Measurements from ENCODE around the gene SMAP1.
"Not testable (repeated sequence)": the region's sequence is repeated elsewhere in the genome, so short reads cannot be mapped to it uniquely, and the experiment has no call there.

Gene SMAP1

GRCh38 chr6:70684794-70685493 lies 17.3 kb downstream of the SMAP1 start:
- no peak for DNase-seq

DNA sequence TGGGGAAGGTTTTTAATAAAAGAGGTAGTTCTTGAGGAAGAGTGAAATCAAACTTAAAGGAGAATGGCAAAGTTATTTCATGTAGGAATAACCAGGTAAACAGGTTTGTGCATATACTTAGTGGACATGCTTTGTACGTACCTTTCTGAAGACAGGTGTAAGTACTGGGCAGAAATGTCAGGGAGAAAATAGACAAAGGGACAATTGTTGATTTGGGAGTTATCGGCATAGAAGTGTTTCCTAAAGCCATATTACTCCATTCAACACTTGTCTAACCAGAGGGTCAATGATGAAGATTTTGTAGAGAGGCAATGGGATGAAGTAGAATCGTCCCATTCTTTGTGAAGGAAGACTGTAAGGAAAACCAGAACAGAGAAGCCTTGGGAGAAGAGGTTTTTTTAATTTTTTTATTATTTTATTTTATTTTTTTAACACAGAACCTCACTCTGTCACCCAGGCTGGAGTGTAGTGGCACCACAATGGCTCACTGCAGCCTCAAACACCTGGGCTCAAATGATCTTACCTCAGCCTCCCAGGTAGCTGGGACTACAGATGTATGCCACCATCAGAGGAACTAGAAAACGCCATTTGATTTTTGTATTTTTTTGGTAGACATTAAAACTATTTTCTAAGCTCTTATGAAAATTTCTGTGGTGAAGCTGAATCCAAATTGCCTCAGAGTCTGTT lies 18.0 kb downstream of the SMAP1 start:
- no peak for DNase-seq

DNA sequence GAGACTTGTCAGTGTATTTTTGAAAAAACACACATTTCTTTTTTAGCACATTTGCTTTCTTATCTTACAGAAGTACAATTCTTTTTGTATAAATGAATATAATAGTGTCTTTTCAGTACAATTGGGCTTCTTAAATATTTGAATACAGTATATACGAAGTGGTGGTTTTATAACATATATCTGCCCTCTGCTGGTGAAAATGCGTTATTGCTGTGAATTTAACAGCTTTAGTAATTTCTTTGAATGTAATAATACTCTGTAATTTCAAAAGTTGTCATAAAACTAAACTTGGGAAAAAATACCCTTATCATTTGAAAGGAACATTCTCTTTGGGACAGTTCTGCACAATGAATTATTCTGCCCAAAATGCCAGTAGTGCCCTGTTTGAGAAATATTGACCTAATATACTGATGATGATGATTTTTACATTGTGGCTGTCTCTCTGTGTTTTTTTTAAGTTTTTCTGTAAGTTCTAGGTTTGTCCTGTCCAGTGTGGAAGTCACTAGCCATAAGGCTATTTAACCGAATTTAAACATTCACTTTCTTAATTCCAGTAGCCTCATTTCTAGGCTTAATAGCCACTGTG lies 19.0 kb downstream of the SMAP1 start:
- DNase-seq, result peak; percentile 5

DNA sequence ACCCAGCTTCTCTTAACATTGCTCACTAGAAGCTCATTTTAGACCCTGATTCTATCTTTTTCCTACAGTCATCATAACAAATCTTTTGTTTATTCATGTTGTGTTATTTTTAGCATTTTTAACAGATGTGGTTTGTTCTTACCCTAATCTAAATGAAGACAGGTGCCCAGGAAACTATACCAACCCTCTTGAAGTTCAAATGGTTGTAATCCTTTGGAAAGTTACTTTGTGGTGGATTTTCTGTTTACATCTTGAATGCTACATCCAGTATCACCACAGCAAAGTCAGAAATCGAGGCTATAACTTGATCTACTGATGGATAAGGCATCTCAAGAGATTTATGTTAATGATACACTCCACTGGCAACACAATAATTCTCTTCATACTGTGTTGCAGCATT lies 26.2 kb downstream of the SMAP1 start:
- no peak for DNase-seq

GRCh38 chr6:70694371-70694770 lies 26.7 kb downstream of the SMAP1 start:
- no peak for DNase-seq

GRCh38 chr6:70700922-70701876 lies 33.5 kb downstream of the SMAP1 start:
- DNase-seq, result no peak

- no peak for DNase-seq
These were observed 38.1 kb downstream of the SMAP1 start for GRCh38 chr6:70705772-70706171.

DNA sequence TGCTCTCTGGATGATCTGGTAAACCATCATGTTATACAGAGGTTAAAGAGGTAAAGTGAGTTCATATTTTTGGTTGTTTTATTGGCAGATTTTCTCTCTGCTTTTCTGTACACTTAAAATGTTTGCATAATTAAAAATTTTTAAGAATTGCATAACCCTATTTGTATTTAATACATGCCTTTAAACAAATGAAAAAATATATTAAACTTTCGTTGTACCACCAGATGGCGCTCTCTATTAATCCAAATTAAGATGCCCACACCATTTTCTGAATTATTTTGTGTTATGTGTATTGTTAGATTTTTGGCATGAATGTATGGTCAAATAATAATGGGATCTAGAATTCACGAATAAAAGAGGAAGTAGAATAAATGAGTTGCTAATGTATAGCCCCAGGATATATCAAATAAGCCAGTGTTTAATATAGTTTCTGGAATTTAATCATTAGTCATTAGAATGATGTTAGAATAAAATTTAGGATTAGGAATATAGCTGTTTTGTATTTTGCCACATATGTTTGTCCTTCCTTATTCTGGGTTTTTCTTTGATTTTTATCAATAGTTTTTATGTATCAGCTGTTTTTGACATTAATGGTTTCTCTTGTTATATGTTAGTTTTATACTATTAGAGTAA lies 38.9 kb downstream of the SMAP1 start:
- peak; percentile 10 for DNase-seq

DNA sequence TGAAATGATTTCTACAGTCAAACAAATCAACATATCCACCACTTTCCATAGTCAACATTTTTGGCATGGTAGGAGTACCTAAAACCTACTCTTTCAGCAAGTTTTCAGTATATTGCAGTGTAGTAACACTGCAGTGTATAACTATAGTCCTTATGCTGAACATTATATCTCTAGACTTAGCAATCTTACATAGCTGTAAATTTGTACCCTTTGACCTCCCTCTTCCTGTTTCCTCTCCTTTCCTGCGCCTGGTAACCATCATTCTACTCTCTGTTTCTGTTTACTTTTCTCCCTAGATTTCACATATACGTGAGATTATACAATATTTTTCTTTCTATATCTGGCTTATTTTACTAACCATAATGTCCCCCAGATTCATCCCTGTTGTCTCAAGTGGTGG lies 40.2 kb downstream of the SMAP1 start:
- DNase-seq, result no peak

DNA sequence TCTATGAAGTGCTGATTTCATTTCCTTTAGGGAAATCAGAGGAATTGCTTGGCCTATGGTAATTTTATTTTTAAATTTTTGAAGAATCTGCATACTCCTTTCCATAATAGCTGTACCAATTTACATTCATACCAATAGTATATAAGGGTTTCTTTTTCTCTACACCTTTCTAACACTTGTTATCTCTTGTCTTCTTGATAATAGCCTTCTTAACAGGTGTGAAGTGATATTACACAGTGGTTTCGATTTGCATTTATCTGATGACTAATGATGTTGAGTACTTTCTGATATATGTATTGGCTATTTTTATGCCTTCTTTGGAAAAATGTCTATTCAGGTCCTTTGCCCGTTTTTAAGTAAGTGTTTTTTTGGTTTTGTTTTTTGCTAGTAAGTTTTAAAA lies 40.8 kb downstream of the SMAP1 start:
- no peak for DNase-seq

DNA sequence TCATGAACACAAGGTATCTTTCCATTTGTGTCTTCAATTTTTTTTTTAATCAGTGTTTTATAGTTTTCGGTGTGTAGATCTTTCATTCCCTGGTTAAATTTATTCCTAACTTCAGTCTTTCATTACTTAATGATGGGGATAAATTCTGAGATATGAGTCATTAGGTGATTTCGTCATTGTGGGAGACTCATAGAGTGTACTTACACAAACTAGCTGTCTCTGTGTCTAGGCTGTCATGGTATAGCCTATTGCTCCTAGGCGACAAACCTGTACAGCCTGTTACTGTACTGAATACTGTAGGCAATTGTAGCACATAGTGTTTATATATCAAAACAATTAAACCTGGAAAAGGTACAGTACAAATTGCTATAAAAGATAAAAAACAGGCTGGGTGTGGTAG lies 42.1 kb downstream of the SMAP1 start:
- DNase-seq, result no peak

- no peak for DNase-seq
These were observed 47.1 kb downstream of the SMAP1 start for GRCh38 chr6:70714716-70715257.

DNA sequence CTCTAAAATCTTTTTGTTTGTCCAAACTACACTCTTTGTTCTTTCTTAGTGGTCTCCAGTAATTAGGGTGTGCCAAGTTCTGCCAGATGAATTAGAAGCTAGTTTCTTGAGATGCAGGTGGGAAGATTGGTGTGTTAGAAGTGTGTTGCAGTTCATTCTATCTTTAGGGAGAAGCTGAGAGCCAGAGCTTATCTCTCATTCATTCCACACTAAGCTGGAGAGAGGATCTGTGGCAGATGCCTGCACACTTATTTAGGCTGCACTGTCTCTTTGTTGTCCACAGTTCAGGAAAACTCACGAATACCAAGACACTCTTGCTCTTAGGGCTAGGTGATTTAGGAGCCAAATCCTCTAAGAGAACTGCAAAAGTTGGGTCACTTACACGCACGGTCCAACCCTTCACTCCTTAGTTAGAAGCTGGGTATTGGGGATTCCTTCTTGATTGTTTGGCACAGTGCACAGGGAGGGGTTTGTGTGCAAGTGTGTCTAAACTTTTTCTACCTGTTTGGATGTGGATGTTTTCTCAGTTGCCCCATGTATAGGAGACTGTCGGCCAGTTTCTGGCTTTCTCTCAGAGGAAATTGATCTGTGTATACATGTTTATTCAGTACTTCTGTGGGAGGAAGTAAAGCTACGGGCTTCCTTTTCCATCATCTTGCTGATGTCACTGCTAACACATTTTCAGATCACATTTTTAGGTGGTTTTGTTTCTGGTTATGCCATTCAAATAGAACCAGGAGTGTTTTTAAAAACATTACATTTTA lies 49.5 kb downstream of the SMAP1 start:
- no peak for DNase-seq

DNA sequence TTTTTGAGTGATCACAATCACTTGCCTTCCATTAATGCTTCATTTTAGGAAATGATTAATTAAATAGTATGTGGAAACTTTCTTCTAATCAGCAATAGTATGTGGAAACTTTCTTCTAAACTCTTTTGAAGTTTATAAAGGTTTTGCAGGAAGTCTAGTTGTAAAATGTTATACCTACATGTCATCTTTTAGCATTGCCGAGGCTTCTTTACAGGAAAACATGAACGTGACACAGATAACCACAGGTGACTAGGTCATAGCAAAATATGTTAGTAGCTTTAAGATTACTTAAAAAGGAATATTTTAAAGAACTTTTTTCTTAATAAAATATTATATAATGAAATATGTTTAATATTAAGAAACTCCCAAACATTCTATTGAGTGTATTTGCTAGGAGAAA lies 56.8 kb downstream of the SMAP1 start:
- DNase-seq, result no peak

DNA sequence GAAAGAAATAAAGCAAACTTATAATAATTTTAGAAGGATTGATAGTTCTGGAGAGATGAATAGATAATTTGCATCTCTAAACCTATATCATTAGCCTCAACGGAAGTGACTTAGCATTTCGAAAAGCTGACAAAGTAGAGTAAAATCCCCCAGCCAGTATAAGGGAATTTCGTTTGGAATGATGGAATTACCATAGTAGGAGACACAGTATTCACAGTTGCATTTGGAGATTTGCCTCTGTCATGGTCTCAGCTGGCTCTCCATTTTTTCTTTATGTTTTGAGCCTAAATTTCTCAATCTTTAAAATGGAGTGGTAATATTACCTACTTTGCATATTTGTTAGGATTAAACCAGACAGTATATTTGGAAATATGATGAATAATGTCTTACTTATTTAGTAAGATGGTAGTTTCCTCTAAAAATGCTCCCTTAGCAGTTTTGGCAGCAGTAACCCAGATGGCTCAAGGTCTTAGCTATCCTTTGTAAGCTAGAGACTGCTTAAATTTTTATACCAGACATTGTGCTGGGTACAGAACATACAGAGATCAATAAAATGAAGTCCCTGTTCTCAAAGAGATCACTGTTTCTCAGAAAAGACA lies 58.2 kb downstream of the SMAP1 start:
- no peak for DNase-seq

DNA sequence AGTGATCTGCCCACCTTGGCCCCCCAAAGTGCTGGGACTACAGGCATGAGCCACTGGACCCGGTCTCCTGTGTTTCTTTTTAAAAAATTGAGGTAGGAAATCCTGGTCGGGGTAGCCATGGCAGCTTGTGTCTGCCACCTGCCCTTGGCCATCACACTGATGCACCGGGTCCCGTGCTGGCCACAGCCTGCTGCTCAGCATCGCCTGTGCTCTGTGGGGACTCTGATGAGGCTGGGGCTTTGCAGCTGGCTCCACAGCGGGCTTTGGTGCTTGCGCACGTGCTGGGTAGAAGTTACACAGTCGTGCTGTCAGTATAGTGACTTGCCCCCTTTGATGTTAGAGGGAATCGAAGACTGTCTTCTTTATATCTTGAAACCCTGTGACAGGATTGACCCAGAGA lies 66.7 kb downstream of the SMAP1 start:
- no peak for DNase-seq

- no peak for DNase-seq
These were observed 67.3 kb downstream of the SMAP1 start for GRCh38 chr6:70734979-70735378.

GRCh38 chr6:70735513-70735912 lies 67.8 kb downstream of the SMAP1 start:
- no peak for DNase-seq

DNA sequence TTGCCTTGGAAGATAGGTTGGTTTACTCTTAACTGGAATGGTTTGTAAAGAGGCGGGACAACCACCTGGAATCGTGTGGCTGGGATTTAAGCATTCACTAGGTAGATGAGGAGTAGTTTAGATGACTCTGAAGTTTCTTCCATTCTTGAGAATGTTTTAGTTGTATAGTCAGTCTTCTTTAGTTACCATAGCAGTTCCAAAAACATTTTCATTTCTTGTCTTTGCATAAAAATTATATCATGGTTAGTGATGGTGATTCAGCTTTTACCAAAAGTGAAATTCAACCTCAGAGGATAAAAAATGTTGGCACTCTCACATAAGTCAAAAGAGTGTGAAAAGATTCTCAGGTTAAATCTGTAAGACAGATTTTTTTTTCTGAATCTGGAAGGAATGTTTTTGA lies 70.3 kb downstream of the SMAP1 start:
- DNase-seq, result no peak

DNA sequence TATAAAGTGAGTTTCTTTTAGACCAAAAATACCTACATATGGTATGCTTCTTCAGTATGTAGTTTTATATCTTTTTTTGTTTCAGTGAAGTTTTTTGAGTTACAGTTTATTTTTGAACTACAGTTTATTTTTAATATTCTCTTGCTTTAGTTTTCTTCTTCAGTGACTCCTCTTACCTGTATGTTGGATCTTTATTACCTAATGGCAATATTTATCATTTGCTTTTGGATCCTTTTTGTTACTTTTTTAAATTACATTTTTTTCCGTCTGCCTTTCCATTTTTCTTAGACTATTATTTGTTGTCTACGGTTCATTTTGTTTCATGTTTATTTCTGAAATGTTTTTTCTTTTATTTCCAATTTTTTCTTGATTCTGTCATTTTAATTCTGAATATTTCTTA lies 71.9 kb downstream of the SMAP1 start:
- DNase-seq, result no peak

GRCh38 chr6:70740746-70741145 lies 73.1 kb downstream of the SMAP1 start:
- not testable (repeated sequence) for DNase-seq

Data from GF-D8 (cell line).